OCI-LY7 (cell line): ENCODE measurements around the gene SPG7. TPM values are rescaled to one million over a fixed set of nuclear protein-coding genes. Genes with fewer than 3 reads are reported as not detected.

ENCODE experiments used
- BruUV-seq: library from RNA; stranded (reverse); fragments of 400-500 nt; replicated peaks from 2 replicates; lab custom pipeline; 2021; lab: Mats Ljungman, UMichigan
- CTCF ChIA-PET: fragments of 300-600 bp; sonication (Branson Sonifier 250); formaldehyde crosslinking; loops from one replicate; lab custom pipeline; 2022; ENCODE audit warnings: antibody characterized with exemption; ENCODE audit not compliant: unreplicated experiment; lab: Charles Lee
- POLR2A ChIA-PET: fragments of 300-600 bp; sonication (Branson Sonifier 250); formaldehyde crosslinking; loops from one replicate; lab custom pipeline; 2022; ENCODE audit warnings: antibody characterized with exemption; lab: Charles Lee
- DNase-seq: peaks from one replicate; pipeline ENCODE4 v3.0.0-alpha.2; 2015; ENCODE audit warnings: low spot score
- H2AFZ ChIP-seq: fragments of 200-600 bp; sonication (generic), shearing (Covaris generic); 2 replicates; pipeline ENCODE4 v1.6.1; 2014; ENCODE audit warnings: mild to moderate bottlenecking, antibody characterized with exemption, low read length, moderate library complexity
- H3K27ac ChIP-seq: fragments of 200-600 bp; sonication (generic); 2 replicates; pipeline ENCODE4 v1.5.1; 2014; ENCODE audit warnings: mixed run types, low read depth, mild to moderate bottlenecking, moderate library complexity, low read length, inconsistent platforms; ENCODE audit not compliant: poor library complexity, severe bottlenecking
- H3K36me3 ChIP-seq: fragments of 200-600 bp; sonication (generic); 2 replicates; pipeline ENCODE4 v1.6.1; 2014; ENCODE audit warnings: mild to moderate bottlenecking, antibody characterized with exemption, low read length, moderate library complexity, mixed read lengths; ENCODE audit not compliant: insufficient read depth
- H3K4me1 ChIP-seq: fragments of 200-600 bp; sonication (generic); 2 replicates; pipeline ENCODE4 v1.5.1; 2014; ENCODE audit warnings: mild to moderate bottlenecking, low read length; ENCODE audit not compliant: insufficient read depth, poor library complexity, severe bottlenecking
- H3K4me2 ChIP-seq: fragments of 200-600 bp; sonication (generic); 2 replicates; pipeline ENCODE4 v1.6.1; 2014; ENCODE audit warnings: mild to moderate bottlenecking, low read length
- H3K4me3 ChIP-seq: fragments of 200-600 bp; sonication (generic); 2 replicates; pipeline ENCODE4 v1.5.1; 2014; ENCODE audit warnings: mild to moderate bottlenecking, low read depth, low read length; ENCODE audit not compliant: poor library complexity, severe bottlenecking
- H3K79me2 ChIP-seq: fragments of 200-600 bp; sonication (generic); 2 replicates; pipeline ENCODE4 v1.6.1; 2016; ENCODE audit warnings: low read depth, mild to moderate bottlenecking, low read length, moderate library complexity, mixed read lengths; ENCODE audit not compliant: insufficient read depth
- H3K9me2 ChIP-seq: fragments of 200-600 bp; sonication (generic); 2 replicates; pipeline ENCODE4 v1.6.1; 2016; ENCODE audit warnings: mild to moderate bottlenecking, low read length, mixed read lengths; ENCODE audit not compliant: insufficient read depth
- H3K9me3 ChIP-seq: fragments of 200-600 bp; sonication (generic); 2 replicates; pipeline ENCODE4 v1.6.1; 2014; ENCODE audit warnings: mild to moderate bottlenecking, mixed run types, low read length, mixed read lengths
- H4K20me1 ChIP-seq: fragments of 200-600 bp; sonication (generic); 2 replicates; pipeline ENCODE4 v1.6.1; 2014; ENCODE audit warnings: mild to moderate bottlenecking, antibody characterized with exemption, low read length, moderate library complexity, mixed read lengths; ENCODE audit not compliant: insufficient read depth
- EZH2phosphoT487 ChIP-seq: fragments of 200-600 bp; sonication (generic); IDR thresholded peaks from 2 replicates; pipeline ENCODE4 v1.6.1; 2018; ENCODE audit warnings: low read depth, borderline replicate concordance, mild to moderate bottlenecking, mixed run types, antibody characterized with exemption, low read length, moderate library complexity, mixed read lengths
- intact Hi-C: fragments of 100-400 bp; cut with micrococcal nuclease; formaldehyde crosslinking; loops from one replicate; pipeline ENCODE4 v1.10.0; 2022; ENCODE audit not compliant: unreplicated experiment
- total RNA-seq, 2 experiments: library from RNA; depleted of rRNA in 1 of 2; stranded (reverse); fragments of >200 nt in 1 of 2; shearing (Covaris generic) in 1 of 2; gene quantifications; 2 replicates each; pipeline ENCODE4 v1.2.3, GENCODE V29; 2014 to 2022
- TF ChIP-seq, protein P1 (sequence below): fragments of 200-600 bp; sonication (generic); conservative IDR thresholded peaks from 2 replicates; pipeline ENCODE4 v1.5.1; 2014; ENCODE audit warnings: mild to moderate bottlenecking, antibody characterized with exemption, low read length, moderate library complexity, mixed read lengths

Gene SPG7
- total RNA-seq, 2 experiments from 2014 or later, result 92.7 to 121 TPM

DNA sequence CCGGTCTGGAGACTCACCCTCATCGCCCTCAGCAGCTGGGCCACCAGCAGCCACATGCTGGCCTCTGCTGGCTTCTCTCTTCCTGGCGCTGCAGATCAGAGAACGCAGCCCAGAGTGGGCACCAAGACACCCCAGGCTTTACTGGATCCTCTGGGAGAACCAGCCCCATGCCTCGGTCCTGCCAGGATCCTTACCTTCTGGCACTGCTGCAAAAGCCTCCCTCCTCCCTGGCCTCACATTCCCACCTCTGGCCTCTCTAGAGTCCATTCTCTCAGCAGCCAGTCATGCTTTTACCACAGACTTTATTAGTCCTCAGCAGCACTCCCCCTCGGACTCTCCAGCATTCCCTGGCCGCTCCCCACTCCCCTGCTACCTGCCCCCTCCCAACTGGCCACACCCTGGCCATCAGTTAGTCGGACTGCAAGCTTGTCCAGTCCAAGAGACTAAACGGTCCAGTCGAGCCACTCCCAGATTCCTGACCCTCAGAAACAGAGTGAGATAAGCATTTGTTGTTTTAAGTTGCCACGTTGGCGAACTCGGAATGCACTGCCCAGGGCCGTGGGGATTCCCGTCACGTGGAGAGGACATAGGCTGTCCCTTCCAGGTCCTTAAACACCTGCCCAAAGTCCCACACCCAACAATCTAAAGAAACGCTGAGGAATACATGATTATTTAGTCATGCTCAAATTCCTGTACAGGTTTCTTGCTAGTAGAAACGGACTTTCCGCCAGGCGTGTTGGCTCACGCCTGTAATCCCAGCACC lies 5.9 kb upstream of the SPG7 start:
- ChIA-PET POLR2A (no interaction called here), CTCF (no interaction called here)
- no peaks in the 10 kb centered on the region for H3K9me2 ChIP-seq
- H3K9me3 ChIP-seq, result no peaks in the 10 kb centered on the region
- H3K4me3 ChIP-seq, result no peak overlapping the region
- no peak overlapping the region for H3K4me2 ChIP-seq
- DNase-seq, result no peak
- no peaks in the 10 kb centered on the region for H3K36me3 ChIP-seq
- H4K20me1 ChIP-seq, result no peaks in the 10 kb centered on the region
- peaks cover 28% of the 10 kb centered on the region for H3K4me1 ChIP-seq
- H3K79me2 ChIP-seq, result peaks cover 5% of the 10 kb centered on the region; the same call in 1 of the 2 replicates
- no peak overlapping the region for H2AFZ ChIP-seq
- no peak overlapping the region for H3K27ac ChIP-seq
- intact Hi-C loops, result no loop called here
- BruUV-seq, result no TSS peak
- no peak for TF ChIP-seq EZH2phosphoT487
- TF ChIP-seq, protein P1, sequence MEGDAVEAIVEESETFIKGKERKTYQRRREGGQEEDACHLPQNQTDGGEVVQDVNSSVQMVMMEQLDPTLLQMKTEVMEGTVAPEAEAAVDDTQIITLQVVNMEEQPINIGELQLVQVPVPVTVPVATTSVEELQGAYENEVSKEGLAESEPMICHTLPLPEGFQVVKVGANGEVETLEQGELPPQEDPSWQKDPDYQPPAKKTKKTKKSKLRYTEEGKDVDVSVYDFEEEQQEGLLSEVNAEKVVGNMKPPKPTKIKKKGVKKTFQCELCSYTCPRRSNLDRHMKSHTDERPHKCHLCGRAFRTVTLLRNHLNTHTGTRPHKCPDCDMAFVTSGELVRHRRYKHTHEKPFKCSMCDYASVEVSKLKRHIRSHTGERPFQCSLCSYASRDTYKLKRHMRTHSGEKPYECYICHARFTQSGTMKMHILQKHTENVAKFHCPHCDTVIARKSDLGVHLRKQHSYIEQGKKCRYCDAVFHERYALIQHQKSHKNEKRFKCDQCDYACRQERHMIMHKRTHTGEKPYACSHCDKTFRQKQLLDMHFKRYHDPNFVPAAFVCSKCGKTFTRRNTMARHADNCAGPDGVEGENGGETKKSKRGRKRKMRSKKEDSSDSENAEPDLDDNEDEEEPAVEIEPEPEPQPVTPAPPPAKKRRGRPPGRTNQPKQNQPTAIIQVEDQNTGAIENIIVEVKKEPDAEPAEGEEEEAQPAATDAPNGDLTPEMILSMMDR, result no peak

DNA sequence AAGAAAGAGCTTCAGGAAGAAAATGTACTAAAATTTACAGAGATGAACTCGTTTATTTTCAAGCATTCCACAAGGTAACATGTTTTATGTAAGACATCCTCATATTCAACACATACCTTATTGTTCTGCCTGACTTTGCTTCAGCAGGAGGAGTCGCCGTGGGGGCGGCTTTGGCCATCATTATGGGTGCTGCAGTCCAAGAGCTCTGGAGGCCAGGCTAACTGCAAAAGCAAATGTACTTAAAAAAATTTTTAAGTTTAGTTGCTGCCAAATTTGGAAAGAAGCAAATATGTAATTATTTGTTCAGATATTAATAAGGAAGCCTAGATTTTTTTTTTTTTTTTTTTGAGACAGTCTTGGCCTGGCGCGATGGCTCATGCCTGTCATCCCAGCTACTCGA lies 4.1 kb upstream of the SPG7 start:
- ChIA-PET CTCF (no interaction called here), POLR2A (interaction anchor here (0.7 kb wide), 2 partner anchors 250 to 269 kb away, joined by 3 to 4 read pairs; no protein-coding TSS in a partner anchor)
- no peak overlapping the region for H3K4me2 ChIP-seq

More for the DNA sequence above, 4.1 kb upstream of the SPG7 start:
- peaks cover 16% of the 10 kb centered on the region; the same call in 1 of the 2 replicates for H3K79me2 ChIP-seq
- no peak for TF ChIP-seq EZH2phosphoT487
- TF ChIP-seq, protein P1, result no peak
- DNase-seq, result no peak
- H3K27ac ChIP-seq, result no peak overlapping the region
- H4K20me1 ChIP-seq, result no peaks in the 10 kb centered on the region
- H3K4me3 ChIP-seq, result no peak overlapping the region
- no peaks in the 10 kb centered on the region for H3K36me3 ChIP-seq
- H3K9me3 ChIP-seq, result no peaks in the 10 kb centered on the region
- peaks cover 30% of the 10 kb centered on the region for H3K4me1 ChIP-seq
- no peaks in the 10 kb centered on the region for H3K9me2 ChIP-seq
- intact Hi-C loops, result no loop called here
- no peak overlapping the region for H2AFZ ChIP-seq
- no TSS peak for BruUV-seq
